Measurements from ENCODE around the gene RSU1. TPM values are rescaled to one million over a fixed set of nuclear protein-coding genes. Genes with fewer than 3 reads are reported as not detected.
A peak's percentile ranks its signal among the peaks of the same experiment; 100 is the strongest.

Gene RSU1
- total and polyA plus RNA-seq, 2 of the 13 experiments (the other 11 are each of a cell fraction or from before 2014, with no cell fraction given) = 32.3 to 35.1 TPM

- no peak for TF ChIP-seq ZMAT3 (CRISPR knock-in tag; conservative IDR thresholded peaks at IDR 0.05)
- no peak for TF ChIP-seq ZNF274 (CRISPR knock-in tag; IDR thresholded peaks at IDR 0.05)
Measured at GRCh38 chr10:16819026-16819425, 1.8 kb upstream of the RSU1 start (continued).

DNA sequence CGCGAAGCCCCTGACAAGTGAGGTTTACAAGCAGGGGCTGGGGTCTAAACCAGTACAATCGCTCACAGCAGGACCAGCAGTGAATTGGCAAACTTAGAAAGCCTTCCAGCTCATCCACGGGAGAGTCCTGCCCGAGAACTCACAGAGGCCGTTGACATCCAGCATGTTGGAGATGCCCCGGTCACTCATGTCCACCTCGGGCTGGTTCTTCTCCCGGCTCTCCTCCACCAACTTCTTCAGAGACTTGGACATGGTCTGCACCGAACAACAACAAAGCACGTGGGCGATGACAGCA, 447 bp downstream of the RSU1 start:
- no peaks in the 10 kb centered on the region for H4K20me1 ChIP-seq (ENCODE audit: insufficient read depth, low read length)
- H3K9me3 ChIP-seq (ENCODE audit: low read length) = peaks cover 2% of the 10 kb centered on the region; the same call in 1 of the 2 replicates
- no peaks in the 10 kb centered on the region for H3K36me3 ChIP-seq (replicated peaks in 1 of 2; ENCODE audit: control insufficient read depth in 1 of 2, insufficient read depth in 2 of 2, low read length in 2 of 2)
- peaks cover 27% of the 10 kb centered on the region for H3K4me1 ChIP-seq (ENCODE audit: insufficient read depth, low read length)
- peaks cover 0 to 7% of the 10 kb centered on the region in 2 experiments; a peak in 1 of 5 replicates for H3K27me3 ChIP-seq (ENCODE audit: control insufficient read depth in 1 of 2, insufficient read depth in 2 of 2, low read length in 2 of 2)
- H2AFZ ChIP-seq (ENCODE audit: low read length) = peak overlapping the region; percentile 66
- intact Hi-C loops (cut with micrococcal nuclease; ENCODE audit: unreplicated experiment) (loop anchor here (10.0 kb wide), 1 partner anchor 942 kb away; no protein-coding TSS in a partner anchor), in situ Hi-C loops (cut with HindIII; ENCODE audit: extremely low pct_ligation_motif_present, low pct_unique_long_range_greater_than_20kb) (no loop called here)
- DNase-seq (ENCODE audit: low spot score) = no peak
- WGBS (ENCODE audit: low lambda C conversion rate) = no CpG with 5 or more reads among the region's 12 CpGs
- FAIRE-seq = no peak
- ChIA-PET POLR2A (interaction anchor here (1.3 to 1.4 kb wide), 3 partner anchors 10 to 956 kb away, joined by 3 to 8 read pairs (median 6); partner anchors contain the start of genes MINDY3 and TRDMT1), CTCF (ENCODE audit: low intra/inter-chr PET ratio, low total read pairs) (no interaction called here)
- peak overlapping the region; percentile 94 for H3K4me2 ChIP-seq (ENCODE audit: low read depth, low read length)
- ATAC-seq = peak; percentile 10
- BruUV-seq (replicated peaks) = TSS peak; percentile 60
- H3K27ac ChIP-seq (ENCODE audit: extremely low read length, insufficient read depth, low read length) = peak overlapping the region; percentile 54
- H3K9ac ChIP-seq (ENCODE audit: insufficient read depth, low read depth, low read length) = peak overlapping the region; percentile 79
- peak overlapping the region; percentile 61 to 96 (median 74) for H3K4me3 ChIP-seq (replicated peaks in 1 of 3; ENCODE audit: insufficient read depth in 1 of 3, low read depth in 2 of 3, low read length in 3 of 3)
- H3K79me2 ChIP-seq (ENCODE audit: insufficient read depth, low read length) = peaks cover 10% of the 10 kb centered on the region
- no peak for TF ChIP-seq ZNF264 (CRISPR knock-in tag; IDR thresholded peaks at IDR 0.05)
- TF ChIP-seq SNAI1 (CRISPR knock-in tag; IDR thresholded peaks at IDR 0.05; ENCODE audit: borderline replicate concordance) = no peak
- no peak for TF ChIP-seq ZNF703 (CRISPR knock-in tag; IDR thresholded peaks at IDR 0.05; ENCODE audit: borderline replicate concordance)
- TF ChIP-seq, protein P1, sequence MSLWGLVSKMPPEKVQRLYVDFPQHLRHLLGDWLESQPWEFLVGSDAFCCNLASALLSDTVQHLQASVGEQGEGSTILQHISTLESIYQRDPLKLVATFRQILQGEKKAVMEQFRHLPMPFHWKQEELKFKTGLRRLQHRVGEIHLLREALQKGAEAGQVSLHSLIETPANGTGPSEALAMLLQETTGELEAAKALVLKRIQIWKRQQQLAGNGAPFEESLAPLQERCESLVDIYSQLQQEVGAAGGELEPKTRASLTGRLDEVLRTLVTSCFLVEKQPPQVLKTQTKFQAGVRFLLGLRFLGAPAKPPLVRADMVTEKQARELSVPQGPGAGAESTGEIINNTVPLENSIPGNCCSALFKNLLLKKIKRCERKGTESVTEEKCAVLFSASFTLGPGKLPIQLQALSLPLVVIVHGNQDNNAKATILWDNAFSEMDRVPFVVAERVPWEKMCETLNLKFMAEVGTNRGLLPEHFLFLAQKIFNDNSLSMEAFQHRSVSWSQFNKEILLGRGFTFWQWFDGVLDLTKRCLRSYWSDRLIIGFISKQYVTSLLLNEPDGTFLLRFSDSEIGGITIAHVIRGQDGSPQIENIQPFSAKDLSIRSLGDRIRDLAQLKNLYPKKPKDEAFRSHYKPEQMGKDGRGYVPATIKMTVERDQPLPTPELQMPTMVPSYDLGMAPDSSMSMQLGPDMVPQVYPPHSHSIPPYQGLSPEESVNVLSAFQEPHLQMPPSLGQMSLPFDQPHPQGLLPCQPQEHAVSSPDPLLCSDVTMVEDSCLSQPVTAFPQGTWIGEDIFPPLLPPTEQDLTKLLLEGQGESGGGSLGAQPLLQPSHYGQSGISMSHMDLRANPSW (CRISPR knock-in tag; IDR thresholded peaks at IDR 0.05; ENCODE audit: borderline replicate concordance) = no peak
- TF ChIP-seq TGIF2 (CRISPR knock-in tag; IDR thresholded peaks at IDR 0.05) = peak; percentile 83; the same call in 1 of the 2 replicates
- TF ChIP-seq EEA1 (CRISPR knock-in tag; IDR thresholded peaks at IDR 0.05; ENCODE audit: borderline replicate concordance) = no peak
- TF ChIP-seq ZFP37 (CRISPR knock-in tag; IDR thresholded peaks at IDR 0.05; ENCODE audit: borderline replicate concordance) = no peak
- TF ChIP-seq, protein P2, sequence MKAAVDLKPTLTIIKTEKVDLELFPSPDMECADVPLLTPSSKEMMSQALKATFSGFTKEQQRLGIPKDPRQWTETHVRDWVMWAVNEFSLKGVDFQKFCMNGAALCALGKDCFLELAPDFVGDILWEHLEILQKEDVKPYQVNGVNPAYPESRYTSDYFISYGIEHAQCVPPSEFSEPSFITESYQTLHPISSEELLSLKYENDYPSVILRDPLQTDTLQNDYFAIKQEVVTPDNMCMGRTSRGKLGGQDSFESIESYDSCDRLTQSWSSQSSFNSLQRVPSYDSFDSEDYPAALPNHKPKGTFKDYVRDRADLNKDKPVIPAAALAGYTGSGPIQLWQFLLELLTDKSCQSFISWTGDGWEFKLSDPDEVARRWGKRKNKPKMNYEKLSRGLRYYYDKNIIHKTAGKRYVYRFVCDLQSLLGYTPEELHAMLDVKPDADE (CRISPR knock-in tag; IDR thresholded peaks at IDR 0.05) = no peak
- TF ChIP-seq FOXC1 (CRISPR knock-in tag; IDR thresholded peaks at IDR 0.05; ENCODE audit: borderline replicate concordance) = no peak; the same call in 1 of the 2 replicates
- TF ChIP-seq YY1 (IDR thresholded peaks at IDR 0.05; ENCODE audit: insufficient read depth, insufficient replicate concordance, low read depth, low read length) = no peak
- TF ChIP-seq ZNF501 (CRISPR knock-in tag; IDR thresholded peaks at IDR 0.05) = 0 out of 2 replicates have a peak, but pooled peaks have one; percentile 0
- no peak for TF ChIP-seq HDAC2 (CRISPR knock-in tag; IDR thresholded peaks at IDR 0.05)
- peak; percentile 53 for TF ChIP-seq ZNF781 (CRISPR knock-in tag; IDR thresholded peaks at IDR 0.05; ENCODE audit: borderline replicate concordance, not compliant biosample characterization)
- TF ChIP-seq HNRNPL (IDR thresholded peaks at IDR 0.05; ENCODE audit: low read depth, low read length) = no peak
- no peak for TF ChIP-seq ATAD3A (CRISPR knock-in tag; IDR thresholded peaks at IDR 0.05)
- no peak for TF ChIP-seq TEAD2 (CRISPR knock-in tag; IDR thresholded peaks at IDR 0.05)
- TF ChIP-seq KDM6A (CRISPR knock-in tag; IDR thresholded peaks at IDR 0.05; ENCODE audit: low read depth) = no peak
- no peak for TF ChIP-seq ZNF605 (CRISPR knock-in tag; IDR thresholded peaks at IDR 0.05)
- TF ChIP-seq RFXANK (CRISPR knock-in tag; IDR thresholded peaks at IDR 0.05) = no peak
- 0 out of 2 replicates have a peak, but pooled peaks have one; percentile 45 for TF ChIP-seq ZFP36L1 (CRISPR knock-in tag; IDR thresholded peaks at IDR 0.05)

Measured in HepG2 (cell line).